DOHH2 (cell line): ENCODE data around the gene CYP4F22.

Source experiments
- H3F3A ChIP-seq: fragments of 200-600 bp; sonication (generic), shearing (Covaris generic); 2 replicates; pipeline ENCODE4 v1.6.0; 2016; ENCODE audit warnings: antibody characterized with exemption, mild to moderate bottlenecking; ENCODE audit not compliant: control insufficient read depth, insufficient read depth
- H3K27ac ChIP-seq: fragments of 200-600 bp; sonication (generic); 2 replicates; pipeline ENCODE4 v1.5.1; 2014; ENCODE audit warnings: low read depth, mild to moderate bottlenecking, low read length, moderate library complexity
- H3K27me3 ChIP-seq: fragments of 200-600 bp; sonication (generic); 2 replicates; pipeline ENCODE4 v1.6.1; 2014; ENCODE audit warnings: mild to moderate bottlenecking, low read length, mixed read lengths; ENCODE audit not compliant: control insufficient read depth
- H3K36me3 ChIP-seq: fragments of 200-600 bp; sonication (generic); 2 replicates; pipeline ENCODE4 v1.6.1; 2014; ENCODE audit warnings: mild to moderate bottlenecking, low read length, moderate library complexity, mixed read lengths; ENCODE audit not compliant: control insufficient read depth
- H3K4me1 ChIP-seq: fragments of 200-600 bp; sonication (generic); 2 replicates; pipeline ENCODE4 v1.6.1; 2014; ENCODE audit warnings: mild to moderate bottlenecking, low read length, mixed read lengths; ENCODE audit not compliant: control insufficient read depth
- H3K4me2 ChIP-seq: fragments of 200-600 bp; sonication (generic); 2 replicates; pipeline ENCODE4 v1.6.0; 2014; ENCODE audit warnings: mild to moderate bottlenecking, low read length, moderate library complexity
- H3K4me3 ChIP-seq: fragments of 200-600 bp; sonication (generic); 2 replicates; pipeline ENCODE4 v1.5.1; 2014; ENCODE audit warnings: mild to moderate bottlenecking, low read length, mixed read lengths
- H3K79me2 ChIP-seq: fragments of 200-600 bp; sonication (generic); 2 replicates; pipeline ENCODE4 v1.6.1; 2014; ENCODE audit warnings: mild to moderate bottlenecking, low read length, mixed read lengths; ENCODE audit not compliant: control insufficient read depth
- H3K9me2 ChIP-seq: fragments of 200-600 bp; sonication (generic); replicated peaks from 2 replicates; pipeline ENCODE4 v1.6.1; 2014; ENCODE audit warnings: mild to moderate bottlenecking, low read length, mixed read lengths; ENCODE audit not compliant: control insufficient read depth
- H3K9me3 ChIP-seq: fragments of 200-600 bp; sonication (generic); 2 replicates; pipeline ENCODE4 v1.6.1; 2014; ENCODE audit warnings: antibody characterized with exemption, low read length, mixed read lengths; ENCODE audit not compliant: control insufficient read depth, insufficient read depth
- H4K20me1 ChIP-seq: fragments of 200-600 bp; sonication (generic); 2 replicates; pipeline ENCODE4 v1.6.0; 2014; ENCODE audit warnings: low read depth, mild to moderate bottlenecking, antibody characterized with exemption, low read length, moderate library complexity; ENCODE audit not compliant: control insufficient read depth, insufficient read depth
- EZH2phosphoT487 ChIP-seq: fragments of 200-600 bp; sonication (generic); IDR thresholded peaks from 2 replicates; pipeline ENCODE4 v1.6.1; 2017; ENCODE audit warnings: borderline replicate concordance, mild to moderate bottlenecking, antibody characterized with exemption, low read length, moderate library complexity, mixed read lengths
- TF ChIP-seq, protein P1 (sequence below): fragments of 200-600 bp; sonication (generic); IDR thresholded peaks from one replicate; pipeline ENCODE4 v1.5.1; 2014; ENCODE audit warnings: antibody characterized with exemption, mild to moderate bottlenecking, low read depth, low read length; ENCODE audit not compliant: poor library complexity, severe bottlenecking

Gene CYP4F22

DNA sequence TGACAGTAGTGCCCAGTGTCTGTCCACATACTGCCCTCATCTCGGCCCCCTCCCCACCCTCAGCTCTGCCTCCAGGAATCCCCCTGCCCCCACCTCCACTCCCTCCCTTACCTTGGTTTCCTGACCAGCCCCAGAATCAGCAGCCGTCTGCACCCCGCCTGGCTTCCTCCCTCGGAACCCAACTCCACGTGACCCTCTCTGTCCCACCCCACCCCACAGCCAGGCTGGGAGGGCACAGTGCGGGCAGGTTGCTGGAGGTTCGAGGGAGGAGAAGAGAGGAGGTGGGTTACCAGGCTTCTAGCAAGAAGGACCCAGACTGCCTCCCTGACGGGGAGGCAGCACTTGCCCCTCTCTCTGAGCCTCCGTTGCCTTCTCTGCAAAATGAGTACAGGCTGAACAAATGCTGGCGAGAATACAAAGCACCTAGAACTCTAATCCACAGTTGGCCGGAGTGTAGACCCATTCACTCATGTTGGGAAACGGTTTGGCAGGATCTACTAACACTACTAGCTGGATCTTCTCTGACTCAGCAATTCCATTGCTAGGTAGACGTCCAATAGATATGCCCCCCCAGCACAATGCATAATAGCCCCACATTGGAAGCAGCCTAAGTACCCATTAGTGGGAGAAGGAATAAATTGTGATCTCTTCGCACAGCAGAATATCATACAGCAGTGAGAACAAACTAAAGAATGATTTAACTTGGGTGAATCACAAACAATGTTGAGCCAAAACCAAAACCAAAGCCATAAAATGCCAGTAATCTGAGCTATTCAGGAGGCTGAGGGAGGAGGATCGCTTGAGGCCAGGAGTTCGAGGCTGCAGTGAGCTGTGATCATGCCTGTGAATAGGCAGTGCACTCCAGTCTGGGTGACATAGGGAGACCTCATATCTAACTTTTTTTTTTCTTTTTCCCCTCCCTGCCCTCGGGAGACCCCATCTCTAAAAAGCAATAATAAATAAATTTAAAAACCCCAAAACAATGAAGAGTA lies 43.6 kb upstream of the CYP4F22 start, which contains the start of gene RASAL3:
RASAL3 (minus strand) TSS at position 151 of the 992 bp plus-strand sequence. CDS start 186 bp downstream, outside the sequence.
- 0 out of 2 replicates have a peak, but pooled peaks cover 5% of the 10 kb centered on the region for H3F3A ChIP-seq
- H3K4me3 ChIP-seq: peak within 1 kb of the TSS; percentile 93
- peaks cover 3% of the 10 kb centered on the region for H3K36me3 ChIP-seq
- peaks cover 38% of the 10 kb centered on the region for H3K4me1 ChIP-seq
- peak within 1 kb of the TSS; percentile 72 for H3K27ac ChIP-seq
- H3K79me2 ChIP-seq: peaks cover 15% of the 10 kb centered on the region
- TF ChIP-seq EZH2phosphoT487: no peak
- TF ChIP-seq, protein P1, sequence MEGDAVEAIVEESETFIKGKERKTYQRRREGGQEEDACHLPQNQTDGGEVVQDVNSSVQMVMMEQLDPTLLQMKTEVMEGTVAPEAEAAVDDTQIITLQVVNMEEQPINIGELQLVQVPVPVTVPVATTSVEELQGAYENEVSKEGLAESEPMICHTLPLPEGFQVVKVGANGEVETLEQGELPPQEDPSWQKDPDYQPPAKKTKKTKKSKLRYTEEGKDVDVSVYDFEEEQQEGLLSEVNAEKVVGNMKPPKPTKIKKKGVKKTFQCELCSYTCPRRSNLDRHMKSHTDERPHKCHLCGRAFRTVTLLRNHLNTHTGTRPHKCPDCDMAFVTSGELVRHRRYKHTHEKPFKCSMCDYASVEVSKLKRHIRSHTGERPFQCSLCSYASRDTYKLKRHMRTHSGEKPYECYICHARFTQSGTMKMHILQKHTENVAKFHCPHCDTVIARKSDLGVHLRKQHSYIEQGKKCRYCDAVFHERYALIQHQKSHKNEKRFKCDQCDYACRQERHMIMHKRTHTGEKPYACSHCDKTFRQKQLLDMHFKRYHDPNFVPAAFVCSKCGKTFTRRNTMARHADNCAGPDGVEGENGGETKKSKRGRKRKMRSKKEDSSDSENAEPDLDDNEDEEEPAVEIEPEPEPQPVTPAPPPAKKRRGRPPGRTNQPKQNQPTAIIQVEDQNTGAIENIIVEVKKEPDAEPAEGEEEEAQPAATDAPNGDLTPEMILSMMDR: no peak
- no peaks in the 10 kb centered on the region for H3K9me3 ChIP-seq
- H3K27me3 ChIP-seq: peaks cover 9% of the 10 kb centered on the region
- H3K9me2 ChIP-seq: no peaks in the 10 kb centered on the region
- H3K4me2 ChIP-seq: peak within 1 kb of the TSS; percentile 72
- H4K20me1 ChIP-seq: no peaks in the 10 kb centered on the region

DNA sequence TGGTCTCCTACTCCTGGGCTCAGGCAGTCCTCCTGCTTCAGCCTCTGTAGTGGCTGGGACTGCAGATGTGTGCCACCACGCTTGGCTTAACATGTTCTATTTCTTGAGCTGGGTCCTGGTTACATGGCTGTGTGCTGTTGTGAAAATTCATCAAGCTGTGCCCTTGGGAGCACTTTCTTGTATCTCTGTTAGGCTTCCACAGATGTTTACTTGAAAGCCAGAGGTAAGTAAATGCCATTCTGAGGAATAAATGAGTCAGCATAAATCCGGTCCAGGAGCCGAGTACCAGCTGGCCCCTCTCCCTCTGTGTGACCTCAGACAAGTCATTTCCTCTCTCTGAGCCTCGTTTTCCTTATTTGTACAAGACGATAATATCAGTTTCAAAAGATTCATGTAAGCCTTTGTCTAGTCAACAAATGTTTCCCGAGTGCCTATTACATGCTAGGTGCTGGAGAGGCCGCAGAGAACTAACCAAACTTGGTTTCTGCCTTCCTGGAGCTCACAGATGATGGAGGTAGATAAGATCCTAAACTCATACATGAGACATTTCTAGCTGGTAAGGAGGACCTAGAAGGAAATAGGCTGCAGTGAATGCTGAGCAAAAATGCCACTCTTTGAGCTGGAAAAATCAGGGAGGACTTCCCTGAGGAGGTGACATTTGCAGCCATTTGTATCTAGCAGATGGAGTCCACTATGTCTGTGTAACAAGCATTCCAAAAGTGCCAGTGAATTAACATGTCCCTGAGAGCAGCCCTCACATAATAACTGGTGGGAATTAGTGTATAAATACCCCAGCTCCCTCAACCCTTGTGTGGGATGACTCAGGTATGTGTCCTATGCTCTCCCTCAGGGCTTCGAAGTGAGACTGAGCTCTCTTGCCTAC lies 41.2 kb upstream of the CYP4F22 start:
- H3K4me1 ChIP-seq: peaks cover 38% of the 10 kb centered on the region

DNA sequence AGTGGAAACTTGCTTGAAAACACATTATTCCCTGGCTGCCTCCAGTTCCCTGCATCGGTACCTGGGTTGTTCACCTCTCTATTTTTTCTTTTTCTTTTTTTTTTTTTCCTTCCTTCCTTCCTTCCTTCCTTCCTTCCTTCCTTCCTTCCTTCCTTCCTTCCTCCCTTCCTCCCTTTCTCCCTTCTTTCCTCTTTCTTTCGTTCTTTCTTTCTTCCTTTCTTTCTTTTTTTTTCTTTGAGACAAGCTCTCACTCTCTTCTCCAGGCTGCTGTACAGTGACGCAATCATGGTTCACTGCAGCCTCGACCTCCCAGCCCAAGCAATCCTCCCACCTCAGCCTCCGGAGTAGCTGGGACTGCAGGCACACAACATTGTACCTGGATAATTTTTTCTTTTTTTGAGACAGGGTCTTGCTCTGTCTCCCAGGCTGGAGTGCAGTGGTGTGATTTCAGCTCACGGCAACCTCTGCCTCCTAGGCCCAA lies 40.6 kb upstream of the CYP4F22 start:
- no peaks in the 10 kb centered on the region for H3K9me3 ChIP-seq
- H3K36me3 ChIP-seq: peaks cover 3% of the 10 kb centered on the region
- H3K27ac ChIP-seq: no peak overlapping the region
- peaks cover 11% of the 10 kb centered on the region for H3K27me3 ChIP-seq
- peaks cover 15% of the 10 kb centered on the region for H3K79me2 ChIP-seq
- H3K4me3 ChIP-seq: no peak overlapping the region
- peaks cover 38% of the 10 kb centered on the region for H3K4me1 ChIP-seq
- no peaks in the 10 kb centered on the region for H3K9me2 ChIP-seq
- H3F3A ChIP-seq: 0 out of 2 replicates have a peak, but pooled peaks cover 5% of the 10 kb centered on the region
- TF ChIP-seq, protein P1: no peak
- TF ChIP-seq EZH2phosphoT487: no peak
- H3K4me2 ChIP-seq: no peak overlapping the region
- no peaks in the 10 kb centered on the region for H4K20me1 ChIP-seq

More for the DNA sequence above, 41.2 kb upstream of the CYP4F22 start:
- Histone ChIP-seq H3K36me3 (peaks cover 3% of the 10 kb centered on the region), H3K4me2 (peak overlapping the region; percentile 64), H3F3A (0 out of 2 replicates have a peak, but pooled peaks cover 5% of the 10 kb centered on the region), H4K20me1 (no peaks in the 10 kb centered on the region), H3K27ac (no peak overlapping the region), H3K9me2 (no peaks in the 10 kb centered on the region), H3K79me2 (peaks cover 15% of the 10 kb centered on the region), H3K27me3 (peaks cover 11% of the 10 kb centered on the region), H3K9me3 (no peaks in the 10 kb centered on the region), H3K4me3 (peak overlapping the region; percentile 22)
- TF ChIP-seq EZH2phosphoT487: no peak
- TF ChIP-seq, protein P1: no peak
